Measurements from ENCODE around the gene CCL1. TPM values are rescaled to one million over a fixed set of nuclear protein-coding genes. Genes with fewer than 3 reads are reported as not detected.

Gene CCL1
- total and polyA plus RNA-seq, 4 donors: not detected

DNA sequence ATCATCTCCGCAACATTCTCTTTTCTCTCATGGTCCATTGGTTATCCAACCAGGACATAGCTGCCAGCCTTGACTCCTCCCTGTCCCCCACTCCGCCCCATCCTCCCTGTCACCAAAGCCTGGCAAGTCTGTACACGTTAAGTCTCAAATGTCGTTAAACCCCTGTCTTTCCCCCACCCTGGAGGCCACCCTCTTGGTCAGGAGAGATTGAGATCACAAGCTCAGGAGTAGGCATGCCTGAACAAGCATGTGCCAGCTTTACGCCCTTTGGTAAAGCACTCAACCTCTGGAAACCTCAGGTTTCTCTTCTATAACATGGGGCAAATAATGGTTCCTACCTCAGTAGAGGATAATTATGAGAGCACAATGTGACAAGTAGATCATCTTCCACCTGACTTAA is 38.1 kb upstream of the CCL1 start:
- Histone ChIP-seq H3K4me1 (ENCODE audit: control insufficient read depth in 4 of 4, insufficient read depth in 4 of 4, low read length in 3 of 4) (no peaks in the 10 kb centered on the region), H3K9ac (ENCODE audit: low read depth in 1 of 2, low read length in 2 of 2) (no peak overlapping the region), H3K27ac (ENCODE audit: low read depth in 1 of 2, low read length in 2 of 2) (no peak overlapping the region), H3K4me3 (ENCODE audit: low read depth in 1 of 3, low read length in 3 of 3) (no peak overlapping the region), H3K36me3 (ENCODE audit: control insufficient read depth in 4 of 4, insufficient read depth in 3 of 4, low read depth in 1 of 4, low read length in 3 of 4) (no peaks in the 10 kb centered on the region), H3K27me3 (ENCODE audit: control insufficient read depth in 4 of 4, insufficient read depth in 4 of 4, low read length in 3 of 4) (no peaks in the 10 kb centered on the region), H3K9me3 (ENCODE audit: control insufficient read depth in 4 of 4, low read length in 3 of 4) (no peaks in the 10 kb centered on the region)
- 87% methylated on average over 5 of the region's 5 CpGs for WGBS
- TF ChIP-seq, protein P1, sequence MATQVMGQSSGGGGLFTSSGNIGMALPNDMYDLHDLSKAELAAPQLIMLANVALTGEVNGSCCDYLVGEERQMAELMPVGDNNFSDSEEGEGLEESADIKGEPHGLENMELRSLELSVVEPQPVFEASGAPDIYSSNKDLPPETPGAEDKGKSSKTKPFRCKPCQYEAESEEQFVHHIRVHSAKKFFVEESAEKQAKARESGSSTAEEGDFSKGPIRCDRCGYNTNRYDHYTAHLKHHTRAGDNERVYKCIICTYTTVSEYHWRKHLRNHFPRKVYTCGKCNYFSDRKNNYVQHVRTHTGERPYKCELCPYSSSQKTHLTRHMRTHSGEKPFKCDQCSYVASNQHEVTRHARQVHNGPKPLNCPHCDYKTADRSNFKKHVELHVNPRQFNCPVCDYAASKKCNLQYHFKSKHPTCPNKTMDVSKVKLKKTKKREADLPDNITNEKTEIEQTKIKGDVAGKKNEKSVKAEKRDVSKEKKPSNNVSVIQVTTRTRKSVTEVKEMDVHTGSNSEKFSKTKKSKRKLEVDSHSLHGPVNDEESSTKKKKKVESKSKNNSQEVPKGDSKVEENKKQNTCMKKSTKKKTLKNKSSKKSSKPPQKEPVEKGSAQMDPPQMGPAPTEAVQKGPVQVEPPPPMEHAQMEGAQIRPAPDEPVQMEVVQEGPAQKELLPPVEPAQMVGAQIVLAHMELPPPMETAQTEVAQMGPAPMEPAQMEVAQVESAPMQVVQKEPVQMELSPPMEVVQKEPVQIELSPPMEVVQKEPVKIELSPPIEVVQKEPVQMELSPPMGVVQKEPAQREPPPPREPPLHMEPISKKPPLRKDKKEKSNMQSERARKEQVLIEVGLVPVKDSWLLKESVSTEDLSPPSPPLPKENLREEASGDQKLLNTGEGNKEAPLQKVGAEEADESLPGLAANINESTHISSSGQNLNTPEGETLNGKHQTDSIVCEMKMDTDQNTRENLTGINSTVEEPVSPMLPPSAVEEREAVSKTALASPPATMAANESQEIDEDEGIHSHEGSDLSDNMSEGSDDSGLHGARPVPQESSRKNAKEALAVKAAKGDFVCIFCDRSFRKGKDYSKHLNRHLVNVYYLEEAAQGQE (IDR thresholded peaks at IDR 0.05): no peak
- TF ChIP-seq FOXA1 (IDR thresholded peaks at IDR 0.05): no peak
- no peak for TF ChIP-seq NR2F2 (IDR thresholded peaks at IDR 0.05)
- no peak for TF ChIP-seq RXRA (IDR thresholded peaks at IDR 0.05)
- TF ChIP-seq YY1 (IDR thresholded peaks at IDR 0.05): no peak
- no peak for TF ChIP-seq RAD21 (IDR thresholded peaks at IDR 0.05)
- no peak for TF ChIP-seq TAF1 (conservative IDR thresholded peaks at IDR 0.05)
- TF ChIP-seq FOXA2 (IDR thresholded peaks at IDR 0.05): no peak
- TF ChIP-seq GABPA (IDR thresholded peaks at IDR 0.05 in 1 of 2, conservative IDR thresholded peaks at IDR 0.05 in 1 of 2): no peak
- TF ChIP-seq, protein P2, sequence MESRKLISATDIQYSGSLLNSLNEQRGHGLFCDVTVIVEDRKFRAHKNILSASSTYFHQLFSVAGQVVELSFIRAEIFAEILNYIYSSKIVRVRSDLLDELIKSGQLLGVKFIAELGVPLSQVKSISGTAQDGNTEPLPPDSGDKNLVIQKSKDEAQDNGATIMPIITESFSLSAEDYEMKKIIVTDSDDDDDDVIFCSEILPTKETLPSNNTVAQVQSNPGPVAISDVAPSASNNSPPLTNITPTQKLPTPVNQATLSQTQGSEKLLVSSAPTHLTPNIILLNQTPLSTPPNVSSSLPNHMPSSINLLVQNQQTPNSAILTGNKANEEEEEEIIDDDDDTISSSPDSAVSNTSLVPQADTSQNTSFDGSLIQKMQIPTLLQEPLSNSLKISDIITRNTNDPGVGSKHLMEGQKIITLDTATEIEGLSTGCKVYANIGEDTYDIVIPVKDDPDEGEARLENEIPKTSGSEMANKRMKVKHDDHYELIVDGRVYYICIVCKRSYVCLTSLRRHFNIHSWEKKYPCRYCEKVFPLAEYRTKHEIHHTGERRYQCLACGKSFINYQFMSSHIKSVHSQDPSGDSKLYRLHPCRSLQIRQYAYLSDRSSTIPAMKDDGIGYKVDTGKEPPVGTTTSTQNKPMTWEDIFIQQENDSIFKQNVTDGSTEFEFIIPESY (IDR thresholded peaks at IDR 0.05): no peak
- no peak for DNase-seq (ENCODE audit: low spot score)

DNA sequence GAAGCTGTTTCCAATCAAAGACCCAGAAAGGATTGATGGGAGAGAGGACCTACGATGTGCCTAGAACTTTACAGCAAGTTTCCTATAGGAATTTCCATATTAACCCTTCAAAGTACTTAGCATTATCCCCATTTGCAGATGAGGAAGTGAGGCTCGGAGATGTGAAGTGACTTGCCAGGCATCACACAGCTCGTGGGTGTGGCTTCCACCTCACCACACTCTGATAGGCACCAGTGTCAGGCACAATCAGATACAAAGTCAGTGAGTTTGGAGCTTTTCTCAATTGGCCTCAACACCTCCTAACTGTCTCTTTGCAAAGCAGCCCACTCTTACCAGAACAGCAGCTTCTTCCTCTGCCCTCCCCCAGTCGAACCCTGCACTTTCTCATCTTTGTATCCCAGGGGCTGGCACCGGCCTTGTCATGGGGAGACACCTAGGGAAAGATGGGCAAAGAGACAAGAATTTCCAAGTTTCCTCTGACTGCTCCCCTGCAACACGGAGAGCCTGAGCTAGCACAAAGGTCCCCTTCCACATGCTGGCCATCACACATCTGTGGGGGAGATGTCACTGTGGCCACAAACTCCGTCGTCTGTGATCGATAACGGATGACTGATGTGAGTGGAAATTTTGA is 37.4 kb upstream of the CCL1 start:
- DNase-seq (ENCODE audit: low spot score): no peak
- Histone ChIP-seq H3K9me3 (ENCODE audit: control insufficient read depth in 4 of 4, low read length in 3 of 4) (no peaks in the 10 kb centered on the region), H3K4me3 (ENCODE audit: low read depth in 1 of 3, low read length in 3 of 3) (no peak overlapping the region), H3K36me3 (ENCODE audit: control insufficient read depth in 4 of 4, insufficient read depth in 3 of 4, low read depth in 1 of 4, low read length in 3 of 4) (no peaks in the 10 kb centered on the region), H3K27me3 (ENCODE audit: control insufficient read depth in 4 of 4, insufficient read depth in 4 of 4, low read length in 3 of 4) (no peaks in the 10 kb centered on the region), H3K4me1 (ENCODE audit: control insufficient read depth in 4 of 4, insufficient read depth in 4 of 4, low read length in 3 of 4) (no peaks in the 10 kb centered on the region), H3K27ac (ENCODE audit: low read depth in 1 of 2, low read length in 2 of 2) (no peak overlapping the region), H3K9ac (ENCODE audit: low read depth in 1 of 2, low read length in 2 of 2) (no peak overlapping the region)
- 74% methylated on average over 10 of the region's 10 CpGs for WGBS
- TF ChIP-seq, protein P3, sequence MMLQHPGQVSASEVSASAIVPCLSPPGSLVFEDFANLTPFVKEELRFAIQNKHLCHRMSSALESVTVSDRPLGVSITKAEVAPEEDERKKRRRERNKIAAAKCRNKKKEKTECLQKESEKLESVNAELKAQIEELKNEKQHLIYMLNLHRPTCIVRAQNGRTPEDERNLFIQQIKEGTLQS (IDR thresholded peaks at IDR 0.05): no peak
- TF ChIP-seq SP1 (IDR thresholded peaks at IDR 0.05) (no peak), RAD21 (IDR thresholded peaks at IDR 0.05) (no peak), YY1 (IDR thresholded peaks at IDR 0.05) (no peak), RXRA (IDR thresholded peaks at IDR 0.05) (no peak), FOXA2 (IDR thresholded peaks at IDR 0.05) (no peak), HNF4G (IDR thresholded peaks at IDR 0.05) (no peak), EGR1 (IDR thresholded peaks at IDR 0.05; ENCODE audit: low read depth in 2 of 2) (no peak), TAF1 (conservative IDR thresholded peaks at IDR 0.05) (no peak), JUND (IDR thresholded peaks at IDR 0.05) (no peak)
- TF ChIP-seq, protein P1 (IDR thresholded peaks at IDR 0.05): no peak
- TF ChIP-seq, protein P4, sequence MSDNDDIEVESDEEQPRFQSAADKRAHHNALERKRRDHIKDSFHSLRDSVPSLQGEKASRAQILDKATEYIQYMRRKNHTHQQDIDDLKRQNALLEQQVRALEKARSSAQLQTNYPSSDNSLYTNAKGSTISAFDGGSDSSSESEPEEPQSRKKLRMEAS (IDR thresholded peaks at IDR 0.05): no peak
